Upper lobe of left lung (tissue), 4 donors: Measurements from ENCODE around the gene RNU4-1.

Experiments
- CTCF ChIP-seq, 6 experiments: fragments of 450-650 bp in 4 of 6; fragments of 200-600 bp in 2 of 6; sonication (generic) in 2 of 6; IDR thresholded peaks; one replicate each; pipeline ENCODE4 v1.5.1; 2016 to 2019; ENCODE audit warnings: antibody characterized with exemption in 6 of 6
- EP300 ChIP-seq, 4 donors: sonication (generic); formaldehyde crosslinking; IDR thresholded peaks; one replicate each; pipeline ENCODE4 v1.5.1; 2017; ENCODE audit warnings: antibody characterized with exemption in 4 of 4, control low read depth in 2 of 4
- POLR2A ChIP-seq, 4 donors: fragments of 450-650 bp; IDR thresholded peaks; one replicate each; pipeline ENCODE4 v1.5.1; 2016 to 2017; ENCODE audit warnings: antibody characterized with exemption in 4 of 4, mild to moderate bottlenecking in 2 of 4
- POLR2AphosphoS5 ChIP-seq, 2 donors: sonication (generic); formaldehyde crosslinking; IDR thresholded peaks; one replicate each; pipeline ENCODE4 v1.5.1; 2017; ENCODE audit warnings: antibody characterized with exemption in 2 of 2

- TF ChIP-seq CTCF (IDR thresholded peaks at IDR 0.05) (no peak), POLR2A (IDR thresholded peaks at IDR 0.05) (no peak), EP300 (IDR thresholded peaks at IDR 0.05) (no peak), POLR2AphosphoS5 (IDR thresholded peaks at IDR 0.05) (no peak)
These were observed 25.3 kb downstream of the RNU4-1 start for GRCh38 chr12:120267736-120268135.
